Sigmoid colon (tissue), 7 donors: Measurements from ENCODE around the gene GNAI3. TPM values are rescaled to one million over a fixed set of nuclear protein-coding genes. Genes with fewer than 3 reads are reported as not detected.

Source experiments
- DNase-seq: peaks from one replicate; pipeline ENCODE4 v3.0.0-alpha.2; 2019
- H3K27ac ChIP-seq, 4 donors: fragments of 200-600 bp; sonication (generic); one replicate each; pipeline ENCODE4 v1.5.1; 2016 to 2019; ENCODE audit warnings: mild to moderate bottlenecking in 1 of 4
- H3K27me3 ChIP-seq, 3 donors: fragments of 200-600 bp; sonication (generic); one replicate each; pipeline ENCODE4 v1.5.1; 2019; ENCODE audit warnings: mild to moderate bottlenecking in 1 of 3
- H3K36me3 ChIP-seq, 4 donors: fragments of 200-600 bp; sonication (generic); one replicate each; pipeline ENCODE4 v1.5.1; 2016 to 2019
- H3K4me1 ChIP-seq, 4 donors: fragments of 200-600 bp; sonication (generic); one replicate each; pipeline ENCODE4 v1.5.1; 2017 to 2019
- H3K4me3 ChIP-seq, 4 donors: fragments of 200-600 bp; sonication (generic); one replicate each; pipeline ENCODE4 v1.5.1; 2017 to 2019; ENCODE audit warnings: mild to moderate bottlenecking in 2 of 4, moderate library complexity in 1 of 4
- H3K9me3 ChIP-seq, 4 donors: fragments of 200-600 bp in 3 of 4; sonication (generic) in 3 of 4; one replicate each; pipeline versions ENCODE4 v1.5.1 to v1.6.1; 2013 to 2019
- EP300 ChIP-seq, 4 donors: sonication (generic); formaldehyde crosslinking; IDR thresholded peaks; one replicate each; pipeline ENCODE4 v1.6.1; 2017; ENCODE audit warnings: antibody characterized with exemption in 4 of 4
- POLR2A ChIP-seq, 2 donors: fragments of 450-650 bp; IDR thresholded peaks; one replicate each; pipeline ENCODE4 v1.6.1; 2016; ENCODE audit warnings: antibody characterized with exemption in 2 of 2, mild to moderate bottlenecking in 2 of 2, moderate library complexity in 2 of 2
- POLR2AphosphoS5 ChIP-seq, 4 donors: sonication (generic); formaldehyde crosslinking; IDR thresholded peaks; one replicate each; pipeline ENCODE4 v1.6.1; 2017; ENCODE audit warnings: antibody characterized with exemption in 4 of 4
- WGBS, 2 donors: extraction: QIAGEN DNeasy Blood & Tissue Kit; methylation state at CpG; one replicate each; pipeline ENCODE4 v1.1.7; 2013; 5-methylcytosine and 5-hydroxymethylcytosine counted together
- intact Hi-C: fragments of 100-400 bp; cut with DNase I; formaldehyde crosslinking; loops from one replicate; pipeline ENCODE4 v1.15.1; 2023
- polyA plus RNA-seq, 3 donors: library from polyadenylated mRNA; stranded (reverse); fragments of 200-250 nt; gene quantifications; one replicate each; pipeline ENCODE4 v1.2.3, GENCODE V29; 2013
- total RNA-seq, 4 donors: library from RNA; depleted of rRNA; stranded (reverse); fragments of >200 nt; gene quantifications; one replicate each; pipeline ENCODE4 v1.1.0, GENCODE V29; 2016
- TF ChIP-seq, protein P1 (sequence below), 4 experiments: fragments of 450-650 bp in 3 of 4; fragments of 200-600 bp in 1 of 4; IDR thresholded peaks; one replicate each; pipeline ENCODE4 v1.5.1; 2016 to 2019; ENCODE audit warnings: antibody characterized with exemption in 4 of 4, mild to moderate bottlenecking in 3 of 4, moderate library complexity in 2 of 4
- donor health status: healthy with polysubstance abuse.
- donor health status: Bipolar disorder and iron deficiency.
- donor health status: healthy.

The GNAI3 gene
- total and polyA plus RNA-seq, 7 donors: 4.2 to 6.4 (median 5.7) TPM

DNA sequence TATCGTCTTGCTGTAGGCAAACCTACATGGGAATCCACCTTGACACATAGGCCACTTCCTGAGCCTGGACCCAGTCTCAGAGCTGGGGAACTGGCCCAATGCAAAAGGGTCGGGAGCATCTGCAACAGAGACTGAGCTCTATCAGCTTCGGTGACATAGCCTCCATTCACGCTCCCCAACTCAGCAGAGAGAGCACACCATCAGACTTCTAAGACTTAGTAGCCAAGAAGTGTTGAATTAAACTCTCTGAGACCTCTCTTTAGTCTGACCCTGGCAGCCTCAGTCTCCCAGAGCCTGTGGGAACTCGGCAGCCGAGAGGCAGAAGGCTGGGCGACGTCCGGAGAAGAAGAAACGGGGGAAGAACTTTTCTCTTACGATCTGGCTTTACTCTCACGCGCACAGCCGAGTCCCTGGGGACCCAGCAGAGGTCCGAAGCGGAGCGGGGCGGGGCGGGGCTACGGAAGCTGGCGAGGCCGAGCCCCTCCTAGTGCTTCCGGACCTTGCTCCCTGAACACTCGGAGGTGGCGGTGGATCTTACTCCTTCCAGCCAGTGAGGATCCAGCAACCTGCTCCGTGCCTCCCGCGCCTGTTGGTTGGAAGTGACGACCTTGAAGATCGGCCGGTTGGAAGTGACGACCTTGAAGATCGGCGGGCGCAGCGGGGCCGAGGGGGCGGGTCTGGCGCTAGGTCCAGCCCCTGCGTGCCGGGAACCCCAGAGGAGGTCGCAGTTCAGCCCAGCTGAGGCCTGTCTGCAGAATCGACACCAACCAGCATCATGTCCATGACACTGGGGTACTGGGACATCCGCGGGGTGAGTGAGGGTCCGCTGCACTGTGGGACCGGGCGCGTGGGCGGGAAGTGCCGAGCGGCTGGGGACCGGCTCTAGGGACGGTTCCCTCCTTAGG lies 107.5 kb downstream of the GNAI3 start, which contains the start of gene GSTM4:
TSS of gene GSTM4 (plus strand) at position 485 of the 905 bp plus-strand sequence. CDS start at position 776, 291 bp downstream.
- peak; percentile 95 for DNase-seq
- H3K36me3 ChIP-seq: peaks cover 0 to 33% (median 6%) of the 10 kb centered on the region in 4 donors
- intact Hi-C loops: no loop called here
- no peaks in the 10 kb centered on the region for H3K27me3 ChIP-seq
- H3K9me3 ChIP-seq: no peaks in the 10 kb centered on the region
- TF ChIP-seq POLR2A (IDR thresholded peaks at IDR 0.05): peak; percentile 47 to 57
- TF ChIP-seq EP300 (IDR thresholded peaks at IDR 0.05): no peak
- TF ChIP-seq, protein P1, sequence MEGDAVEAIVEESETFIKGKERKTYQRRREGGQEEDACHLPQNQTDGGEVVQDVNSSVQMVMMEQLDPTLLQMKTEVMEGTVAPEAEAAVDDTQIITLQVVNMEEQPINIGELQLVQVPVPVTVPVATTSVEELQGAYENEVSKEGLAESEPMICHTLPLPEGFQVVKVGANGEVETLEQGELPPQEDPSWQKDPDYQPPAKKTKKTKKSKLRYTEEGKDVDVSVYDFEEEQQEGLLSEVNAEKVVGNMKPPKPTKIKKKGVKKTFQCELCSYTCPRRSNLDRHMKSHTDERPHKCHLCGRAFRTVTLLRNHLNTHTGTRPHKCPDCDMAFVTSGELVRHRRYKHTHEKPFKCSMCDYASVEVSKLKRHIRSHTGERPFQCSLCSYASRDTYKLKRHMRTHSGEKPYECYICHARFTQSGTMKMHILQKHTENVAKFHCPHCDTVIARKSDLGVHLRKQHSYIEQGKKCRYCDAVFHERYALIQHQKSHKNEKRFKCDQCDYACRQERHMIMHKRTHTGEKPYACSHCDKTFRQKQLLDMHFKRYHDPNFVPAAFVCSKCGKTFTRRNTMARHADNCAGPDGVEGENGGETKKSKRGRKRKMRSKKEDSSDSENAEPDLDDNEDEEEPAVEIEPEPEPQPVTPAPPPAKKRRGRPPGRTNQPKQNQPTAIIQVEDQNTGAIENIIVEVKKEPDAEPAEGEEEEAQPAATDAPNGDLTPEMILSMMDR (IDR thresholded peaks at IDR 0.05): no peak
- peak; percentile 66 to 83 (median 72) for TF ChIP-seq POLR2AphosphoS5 (IDR thresholded peaks at IDR 0.05)
- peak within 1 kb of the TSS; percentile 60 to 69 (median 63) for H3K4me3 ChIP-seq
- peaks cover 0 to 25% (median 19%) of the 10 kb centered on the region in 4 donors for H3K4me1 ChIP-seq
- WGBS, 2 donors: 0 to 1% methylated on average over 54 of the region's 54 CpGs
- peak within 1 kb of the TSS; percentile 86 to 90 (median 88) for H3K27ac ChIP-seq

DNA sequence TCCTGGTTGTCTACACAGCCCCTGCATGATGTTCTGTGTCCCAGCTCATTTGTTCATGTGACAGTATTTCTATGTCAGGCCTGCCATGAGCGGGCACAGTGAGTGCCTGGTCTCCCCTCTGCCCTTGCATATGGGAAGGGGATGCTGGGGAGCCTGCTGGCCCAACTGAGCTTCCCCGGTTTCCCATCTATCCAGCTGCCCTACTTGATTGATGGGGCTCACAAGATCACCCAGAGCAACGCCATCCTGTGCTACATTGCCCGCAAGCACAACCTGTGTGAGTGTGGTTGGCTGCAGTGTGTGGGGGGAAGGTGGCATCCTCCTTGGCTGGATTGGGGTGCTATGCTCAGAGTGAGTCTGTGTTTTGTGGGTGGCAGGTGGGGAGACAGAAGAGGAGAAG lies 109.0 kb downstream of the GNAI3 start:
- Histone ChIP-seq H3K4me3 (no peak overlapping the region), H3K27me3 (no peaks in the 10 kb centered on the region), H3K36me3 (peaks cover 0 to 44% (median 6%) of the 10 kb centered on the region in 4 donors), H3K27ac (peak overlapping the region; percentile 86 to 90 (median 88)), H3K9me3 (no peaks in the 10 kb centered on the region), H3K4me1 (peaks cover 0 to 25% (median 19%) of the 10 kb centered on the region in 4 donors)
- intact Hi-C loops: no loop called here
- 94 to 95% methylated on average over 4 of the region's 4 CpGs for WGBS, 2 donors
- DNase-seq: no peak
- TF ChIP-seq POLR2AphosphoS5 (IDR thresholded peaks at IDR 0.05) (no peak), EP300 (IDR thresholded peaks at IDR 0.05) (no peak), POLR2A (IDR thresholded peaks at IDR 0.05) (no peak)
- TF ChIP-seq, protein P1 (IDR thresholded peaks at IDR 0.05): no peak

DNA sequence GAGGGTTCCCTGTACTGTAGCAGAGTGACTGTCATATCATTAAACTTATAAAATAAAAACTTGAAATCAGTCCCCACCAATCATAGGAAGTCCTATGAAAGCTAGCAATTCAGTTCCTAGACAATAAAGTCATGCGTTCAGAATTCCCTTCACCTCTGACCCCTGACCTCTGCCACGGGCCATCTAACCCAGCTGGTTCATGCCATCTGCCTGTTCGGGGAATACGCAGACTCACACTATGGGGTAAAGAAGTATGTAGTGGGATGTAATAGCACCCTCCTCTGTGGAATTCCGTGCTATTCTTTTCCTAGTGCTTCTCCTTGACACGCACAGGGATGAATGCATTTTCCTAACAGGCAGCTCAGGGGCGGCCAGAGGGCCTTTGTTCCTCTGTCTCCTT lies 109.6 kb downstream of the GNAI3 start:
- no peaks in the 10 kb centered on the region for H3K27me3 ChIP-seq
- DNase-seq: no peak
- intact Hi-C loops: no loop called here
- H3K36me3 ChIP-seq: peaks cover 0 to 44% (median 6%) of the 10 kb centered on the region in 4 donors
- H3K4me3 ChIP-seq: no peak overlapping the region
- no peak for TF ChIP-seq POLR2A (IDR thresholded peaks at IDR 0.05)
- TF ChIP-seq POLR2AphosphoS5 (IDR thresholded peaks at IDR 0.05): no peak
- no peak for TF ChIP-seq EP300 (IDR thresholded peaks at IDR 0.05)
- TF ChIP-seq, protein P1 (IDR thresholded peaks at IDR 0.05): no peak
- WGBS, 2 donors: 74 to 83% methylated on average over 7 of the region's 7 CpGs
- H3K9me3 ChIP-seq: no peaks in the 10 kb centered on the region
- no peak overlapping the region for H3K27ac ChIP-seq
- peaks cover 0 to 25% (median 19%) of the 10 kb centered on the region in 4 donors for H3K4me1 ChIP-seq

DNA sequence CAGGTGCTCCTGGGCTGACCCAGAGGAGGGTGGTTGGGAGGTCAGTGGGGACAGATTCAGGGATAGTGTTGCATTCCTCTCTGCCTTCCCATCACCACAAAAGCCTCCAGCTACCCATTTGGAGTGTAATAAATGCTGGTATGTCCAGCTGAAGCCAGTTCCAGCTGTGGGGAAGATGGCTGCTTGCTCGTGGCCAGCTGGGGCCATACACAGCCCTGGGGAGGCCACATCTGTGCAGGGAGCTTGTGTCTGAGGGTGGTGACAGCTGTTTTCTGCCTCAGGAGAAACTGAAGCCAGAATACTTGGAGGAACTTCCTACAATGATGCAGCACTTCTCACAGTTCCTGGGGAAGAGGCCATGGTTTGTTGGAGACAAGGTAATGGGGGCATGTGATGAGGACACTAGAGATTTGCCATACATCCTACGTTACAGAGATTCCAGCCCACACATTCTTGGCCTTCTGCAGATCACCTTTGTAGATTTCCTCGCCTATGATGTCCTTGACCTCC lies 110.2 kb downstream of the GNAI3 start:
- intact Hi-C loops: no loop called here
- DNase-seq: no peak
- H3K4me1 ChIP-seq: peaks cover 0 to 27% (median 19%) of the 10 kb centered on the region in 4 donors
- H3K4me3 ChIP-seq: no peak overlapping the region
- H3K9me3 ChIP-seq: no peaks in the 10 kb centered on the region
- peaks cover 0 to 44% (median 6%) of the 10 kb centered on the region in 4 donors for H3K36me3 ChIP-seq
- no peak overlapping the region for H3K27ac ChIP-seq
- no peak for TF ChIP-seq POLR2A (IDR thresholded peaks at IDR 0.05)
- no peak for TF ChIP-seq EP300 (IDR thresholded peaks at IDR 0.05)
- TF ChIP-seq, protein P1 (IDR thresholded peaks at IDR 0.05): no peak
- TF ChIP-seq POLR2AphosphoS5 (IDR thresholded peaks at IDR 0.05): no peak
- H3K27me3 ChIP-seq: no peaks in the 10 kb centered on the region
- WGBS, 2 donors: 47 to 53% methylated on average over 3 of the region's 3 CpGs
